ENCODE measurements around the gene ECHS1. TPM values are rescaled to one million over a fixed set of nuclear protein-coding genes. Genes with fewer than 3 reads are reported as not detected.

The ECHS1 gene
- total and polyA plus RNA-seq, 2 donors (not counting 1 experiment from before 2014, with no cell fraction given): 19.3 to 29.5 TPM

- intact Hi-C loops (cut with micrococcal nuclease): no loop called here
Measured at GRCh38 chr10:133412381-133412711, 39.2 kb upstream of the ECHS1 start.

More at GRCh38 chr10:133412381-133412711, 39.2 kb upstream of the ECHS1 start:
- Histone ChIP-seq H3K4me3 (ENCODE audit: control extremely low read depth in 1 of 5, extremely low read depth in 1 of 5, insufficient read depth in 1 of 5, low read depth in 2 of 5, low read length in 4 of 5) (no peak overlapping the region), H2AFZ (ENCODE audit: insufficient read depth, low read depth, low read length, poor library complexity, severe bottlenecking) (no peak overlapping the region), H3K9me3 (ENCODE audit: control extremely low read depth in 1 of 3, control insufficient read depth in 2 of 3, insufficient read depth in 1 of 3, low read length in 2 of 3) (peaks cover 12 to 23% (median 21%) of the 10 kb centered on the region in 3 donors), H3K27ac (ENCODE audit: low read length in 2 of 2) (no peak overlapping the region), H4K20me1 (ENCODE audit: control insufficient read depth, insufficient read depth, low read length, poor library complexity, severe bottlenecking) (peaks cover 41% of the 10 kb centered on the region), H3K4me2 (replicated peaks; ENCODE audit: low read depth, low read length, poor library complexity, severe bottlenecking) (no peak overlapping the region), H3K4me1 (ENCODE audit: control insufficient read depth in 2 of 2, insufficient read depth in 2 of 2, low read length in 2 of 2) (no peaks in the 10 kb centered on the region), H3K27me3 (replicated peaks in 1 of 4; ENCODE audit: control extremely low read depth in 1 of 4, control insufficient read depth in 3 of 4, insufficient read depth in 4 of 4, low read length in 3 of 4) (no peaks in the 10 kb centered on the region), H3K79me2 (ENCODE audit: control insufficient read depth, insufficient read depth, low read length) (peaks cover 74% of the 10 kb centered on the region), H3K9ac (ENCODE audit: low read length) (no peak overlapping the region), H3K36me3 (replicated peaks in 1 of 2; ENCODE audit: control extremely low read depth in 1 of 2, control insufficient read depth in 1 of 2, extremely low read depth in 1 of 2, insufficient read depth in 2 of 2, low read length in 1 of 2) (peaks cover 21 to 60% of the 10 kb centered on the region in 2 experiments)
- H3K4me1 Mint-ChIP-seq: peaks cover 14% of the 10 kb centered on the region
- peaks cover 6% of the 10 kb centered on the region for H3K9me3 Mint-ChIP-seq (ENCODE audit: insufficient read depth)
- DNase-seq: no peak
- ATAC-seq (ENCODE audit: low read depth): no peak
- TF ChIP-seq CTCF (IDR thresholded peaks at IDR 0.05) (no peak), EZH2 (IDR thresholded peaks at IDR 0.05; ENCODE audit: borderline replicate concordance, insufficient read depth, low read depth, low read length, poor library complexity, severe bottlenecking) (no peak)
- ChIA-PET POLR2A (no interaction called here), CTCF (interaction anchor here (1.3 kb wide), 1 partner anchor 25 kb away, joined by 3 read pairs; no protein-coding TSS in a partner anchor)
- no peak overlapping the region for H3K4me3 Mint-ChIP-seq
- no peak overlapping the region for H3K27ac Mint-ChIP-seq
- H3K27me3 Mint-ChIP-seq: no peaks in the 10 kb centered on the region

Measured in B cell (primary cell).